H1 (cell line): ENCODE measurements around the gene RPS6KA4. TPM values are rescaled to one million over a fixed set of nuclear protein-coding genes. Genes with fewer than 3 reads are reported as not detected.

Source experiments
- BRCA1 ChIP-seq: IDR thresholded peaks from 2 replicates; pipeline ENCODE4 v1.6.1; 2012; ENCODE audit warnings: low read depth, low read length, improper control_type of control experiment
- CEBPB ChIP-seq: IDR thresholded peaks from 2 replicates; pipeline ENCODE4 v1.6.1; 2012; ENCODE audit warnings: low read depth, low read length
- EZH2 ChIP-seq: fragments of 200-600 bp; sonication (generic); IDR thresholded peaks from 2 replicates; pipeline ENCODE4 v1.7.1; 2012; ENCODE audit warnings: low read depth, mild to moderate bottlenecking, moderate library complexity, low read length, inconsistent platforms; ENCODE audit not compliant: severe bottlenecking
- POLR2AphosphoS5 ChIP-seq: IDR thresholded peaks from 2 replicates; pipeline ENCODE4 v1.6.1; 2011; ENCODE audit warnings: low read depth, low read length
- RXRA ChIP-seq: IDR thresholded peaks from 2 replicates; pipeline ENCODE4 v1.6.1; 2011; ENCODE audit warnings: low read depth, mild to moderate bottlenecking, low read length, moderate library complexity; ENCODE audit not compliant: insufficient read depth
- polyA plus RNA-seq, 7 experiments: library from polyadenylated mRNA; depleted of rRNA in 3 of 7; stranded (reverse) in 5 of 7; unstranded in 2 of 7; fragments of >200 nt in 5 of 7; fragments of 200-250 nt in 2 of 7; gene quantifications; 1 replicate in 5 of 7; 2 replicates in 1 of 7; 4 replicates in 1 of 7; pipeline versions ENCODE4 v1.2.1 to v1.2.3, GENCODE V29; 2011 to 2013; ENCODE audit warnings: missing spikeins in 2 of 7, mixed read lengths in 2 of 7
- total RNA-seq: library from RNA; stranded (reverse); fragmentation: NEBNext Ultra II Directional; extraction: Animal tissue kit (Norgen Biotek cat#: 25700); gene quantifications from 2 replicates; pipeline ENCODE4 v1.2.1, GENCODE V29; 2021
- TF ChIP-seq, protein P1 (sequence below): fragments of 300-600 bp; sonication (generic); IDR thresholded peaks from 2 replicates; pipeline ENCODE4 v1.7.1; 2012; ENCODE audit warnings: low read length, moderate library complexity, mild to moderate bottlenecking, inconsistent platforms; ENCODE audit not compliant: insufficient replicate concordance
- TF ChIP-seq, protein P2 (sequence below): IDR thresholded peaks from 2 replicates; pipeline ENCODE4 v1.6.1; 2012; ENCODE audit warnings: inconsistent platforms

RPS6KA4 gene
- total and polyA plus RNA-seq, 2 of the 8 experiments (the other 6 are each of a cell fraction or from before 2014, with no cell fraction given), result 8.2 to 12.6 TPM

GRCh38 chr11:64341851-64342791, 16.8 kb upstream of the RPS6KA4 start (continued):
- TF ChIP-seq RXRA (no peak), BRCA1 (no peak), CEBPB (no peak), POLR2AphosphoS5 (no peak), EZH2 (no peak)
- TF ChIP-seq, protein P1, sequence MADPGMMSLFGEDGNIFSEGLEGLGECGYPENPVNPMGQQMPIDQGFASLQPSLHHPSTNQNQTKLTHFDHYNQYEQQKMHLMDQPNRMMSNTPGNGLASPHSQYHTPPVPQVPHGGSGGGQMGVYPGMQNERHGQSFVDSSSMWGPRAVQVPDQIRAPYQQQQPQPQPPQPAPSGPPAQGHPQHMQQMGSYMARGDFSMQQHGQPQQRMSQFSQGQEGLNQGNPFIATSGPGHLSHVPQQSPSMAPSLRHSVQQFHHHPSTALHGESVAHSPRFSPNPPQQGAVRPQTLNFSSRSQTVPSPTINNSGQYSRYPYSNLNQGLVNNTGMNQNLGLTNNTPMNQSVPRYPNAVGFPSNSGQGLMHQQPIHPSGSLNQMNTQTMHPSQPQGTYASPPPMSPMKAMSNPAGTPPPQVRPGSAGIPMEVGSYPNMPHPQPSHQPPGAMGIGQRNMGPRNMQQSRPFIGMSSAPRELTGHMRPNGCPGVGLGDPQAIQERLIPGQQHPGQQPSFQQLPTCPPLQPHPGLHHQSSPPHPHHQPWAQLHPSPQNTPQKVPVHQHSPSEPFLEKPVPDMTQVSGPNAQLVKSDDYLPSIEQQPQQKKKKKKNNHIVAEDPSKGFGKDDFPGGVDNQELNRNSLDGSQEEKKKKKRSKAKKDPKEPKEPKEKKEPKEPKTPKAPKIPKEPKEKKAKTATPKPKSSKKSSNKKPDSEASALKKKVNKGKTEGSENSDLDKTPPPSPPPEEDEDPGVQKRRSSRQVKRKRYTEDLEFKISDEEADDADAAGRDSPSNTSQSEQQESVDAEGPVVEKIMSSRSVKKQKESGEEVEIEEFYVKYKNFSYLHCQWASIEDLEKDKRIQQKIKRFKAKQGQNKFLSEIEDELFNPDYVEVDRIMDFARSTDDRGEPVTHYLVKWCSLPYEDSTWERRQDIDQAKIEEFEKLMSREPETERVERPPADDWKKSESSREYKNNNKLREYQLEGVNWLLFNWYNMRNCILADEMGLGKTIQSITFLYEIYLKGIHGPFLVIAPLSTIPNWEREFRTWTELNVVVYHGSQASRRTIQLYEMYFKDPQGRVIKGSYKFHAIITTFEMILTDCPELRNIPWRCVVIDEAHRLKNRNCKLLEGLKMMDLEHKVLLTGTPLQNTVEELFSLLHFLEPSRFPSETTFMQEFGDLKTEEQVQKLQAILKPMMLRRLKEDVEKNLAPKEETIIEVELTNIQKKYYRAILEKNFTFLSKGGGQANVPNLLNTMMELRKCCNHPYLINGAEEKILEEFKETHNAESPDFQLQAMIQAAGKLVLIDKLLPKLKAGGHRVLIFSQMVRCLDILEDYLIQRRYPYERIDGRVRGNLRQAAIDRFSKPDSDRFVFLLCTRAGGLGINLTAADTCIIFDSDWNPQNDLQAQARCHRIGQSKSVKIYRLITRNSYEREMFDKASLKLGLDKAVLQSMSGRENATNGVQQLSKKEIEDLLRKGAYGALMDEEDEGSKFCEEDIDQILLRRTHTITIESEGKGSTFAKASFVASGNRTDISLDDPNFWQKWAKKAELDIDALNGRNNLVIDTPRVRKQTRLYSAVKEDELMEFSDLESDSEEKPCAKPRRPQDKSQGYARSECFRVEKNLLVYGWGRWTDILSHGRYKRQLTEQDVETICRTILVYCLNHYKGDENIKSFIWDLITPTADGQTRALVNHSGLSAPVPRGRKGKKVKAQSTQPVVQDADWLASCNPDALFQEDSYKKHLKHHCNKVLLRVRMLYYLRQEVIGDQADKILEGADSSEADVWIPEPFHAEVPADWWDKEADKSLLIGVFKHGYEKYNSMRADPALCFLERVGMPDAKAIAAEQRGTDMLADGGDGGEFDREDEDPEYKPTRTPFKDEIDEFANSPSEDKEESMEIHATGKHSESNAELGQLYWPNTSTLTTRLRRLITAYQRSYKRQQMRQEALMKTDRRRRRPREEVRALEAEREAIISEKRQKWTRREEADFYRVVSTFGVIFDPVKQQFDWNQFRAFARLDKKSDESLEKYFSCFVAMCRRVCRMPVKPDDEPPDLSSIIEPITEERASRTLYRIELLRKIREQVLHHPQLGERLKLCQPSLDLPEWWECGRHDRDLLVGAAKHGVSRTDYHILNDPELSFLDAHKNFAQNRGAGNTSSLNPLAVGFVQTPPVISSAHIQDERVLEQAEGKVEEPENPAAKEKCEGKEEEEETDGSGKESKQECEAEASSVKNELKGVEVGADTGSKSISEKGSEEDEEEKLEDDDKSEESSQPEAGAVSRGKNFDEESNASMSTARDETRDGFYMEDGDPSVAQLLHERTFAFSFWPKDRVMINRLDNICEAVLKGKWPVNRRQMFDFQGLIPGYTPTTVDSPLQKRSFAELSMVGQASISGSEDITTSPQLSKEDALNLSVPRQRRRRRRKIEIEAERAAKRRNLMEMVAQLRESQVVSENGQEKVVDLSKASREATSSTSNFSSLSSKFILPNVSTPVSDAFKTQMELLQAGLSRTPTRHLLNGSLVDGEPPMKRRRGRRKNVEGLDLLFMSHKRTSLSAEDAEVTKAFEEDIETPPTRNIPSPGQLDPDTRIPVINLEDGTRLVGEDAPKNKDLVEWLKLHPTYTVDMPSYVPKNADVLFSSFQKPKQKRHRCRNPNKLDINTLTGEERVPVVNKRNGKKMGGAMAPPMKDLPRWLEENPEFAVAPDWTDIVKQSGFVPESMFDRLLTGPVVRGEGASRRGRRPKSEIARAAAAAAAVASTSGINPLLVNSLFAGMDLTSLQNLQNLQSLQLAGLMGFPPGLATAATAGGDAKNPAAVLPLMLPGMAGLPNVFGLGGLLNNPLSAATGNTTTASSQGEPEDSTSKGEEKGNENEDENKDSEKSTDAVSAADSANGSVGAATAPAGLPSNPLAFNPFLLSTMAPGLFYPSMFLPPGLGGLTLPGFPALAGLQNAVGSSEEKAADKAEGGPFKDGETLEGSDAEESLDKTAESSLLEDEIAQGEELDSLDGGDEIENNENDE, result no peak
- TF ChIP-seq, protein P2, sequence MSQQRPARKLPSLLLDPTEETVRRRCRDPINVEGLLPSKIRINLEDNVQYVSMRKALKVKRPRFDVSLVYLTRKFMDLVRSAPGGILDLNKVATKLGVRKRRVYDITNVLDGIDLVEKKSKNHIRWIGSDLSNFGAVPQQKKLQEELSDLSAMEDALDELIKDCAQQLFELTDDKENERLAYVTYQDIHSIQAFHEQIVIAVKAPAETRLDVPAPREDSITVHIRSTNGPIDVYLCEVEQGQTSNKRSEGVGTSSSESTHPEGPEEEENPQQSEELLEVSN, result peak; percentile 23; the same call in 1 of the 2 replicates
